ENCODE results near the gene SUCO. TPM values are rescaled to one million over a fixed set of nuclear protein-coding genes. Genes with fewer than 3 reads are reported as not detected.

Gene SUCO
- total RNA-seq, 4 donors from 2014 or later, result 21.1 to 31.6 (median 22.3) TPM

DNA sequence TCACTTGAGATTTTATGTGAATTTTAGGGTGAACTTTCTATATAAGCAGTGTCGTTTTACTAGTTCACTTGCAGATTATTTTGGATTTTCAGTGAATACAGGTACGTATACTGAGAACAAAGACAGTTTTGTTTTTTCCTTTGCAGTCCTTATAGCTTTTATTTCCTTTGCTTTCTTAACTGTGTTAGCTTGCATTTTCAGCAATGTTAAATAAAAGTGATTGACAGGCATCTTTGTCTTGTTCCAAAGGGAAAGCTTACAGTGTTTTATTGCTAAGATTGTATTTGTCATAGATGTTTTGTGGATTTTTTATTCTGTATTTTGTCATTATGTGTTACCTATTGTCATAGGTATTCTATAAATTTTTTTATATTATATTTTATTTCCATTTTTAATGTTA lies 72.7 kb downstream of the SUCO start:
- TF ChIP-seq, protein P1, sequence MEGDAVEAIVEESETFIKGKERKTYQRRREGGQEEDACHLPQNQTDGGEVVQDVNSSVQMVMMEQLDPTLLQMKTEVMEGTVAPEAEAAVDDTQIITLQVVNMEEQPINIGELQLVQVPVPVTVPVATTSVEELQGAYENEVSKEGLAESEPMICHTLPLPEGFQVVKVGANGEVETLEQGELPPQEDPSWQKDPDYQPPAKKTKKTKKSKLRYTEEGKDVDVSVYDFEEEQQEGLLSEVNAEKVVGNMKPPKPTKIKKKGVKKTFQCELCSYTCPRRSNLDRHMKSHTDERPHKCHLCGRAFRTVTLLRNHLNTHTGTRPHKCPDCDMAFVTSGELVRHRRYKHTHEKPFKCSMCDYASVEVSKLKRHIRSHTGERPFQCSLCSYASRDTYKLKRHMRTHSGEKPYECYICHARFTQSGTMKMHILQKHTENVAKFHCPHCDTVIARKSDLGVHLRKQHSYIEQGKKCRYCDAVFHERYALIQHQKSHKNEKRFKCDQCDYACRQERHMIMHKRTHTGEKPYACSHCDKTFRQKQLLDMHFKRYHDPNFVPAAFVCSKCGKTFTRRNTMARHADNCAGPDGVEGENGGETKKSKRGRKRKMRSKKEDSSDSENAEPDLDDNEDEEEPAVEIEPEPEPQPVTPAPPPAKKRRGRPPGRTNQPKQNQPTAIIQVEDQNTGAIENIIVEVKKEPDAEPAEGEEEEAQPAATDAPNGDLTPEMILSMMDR (IDR thresholded peaks at IDR 0.05), result no peak
- TF ChIP-seq EP300 (IDR thresholded peaks at IDR 0.05) (no peak), POLR2A (IDR thresholded peaks at IDR 0.05; ENCODE audit: low read depth) (no peak), POLR2AphosphoS5 (IDR thresholded peaks at IDR 0.05) (no peak)
- Histone ChIP-seq H3K27ac (replicated peaks in 1 of 4) (no peak overlapping the region), H3K4me1 (no peaks in the 10 kb centered on the region), H3K4me3 (no peak overlapping the region), H3K27me3 (no peaks in the 10 kb centered on the region), H3K9me3 (no peaks in the 10 kb centered on the region), H3K36me3 (peaks cover 9 to 58% (median 19%) of the 10 kb centered on the region in 4 donors)
- intact Hi-C loops (cut with DNase I), result no loop called here
- 97% methylated on average over 2 of the region's 2 CpGs for WGBS
- DNase-seq (ENCODE audit: extremely low spot score), result no peak

DNA sequence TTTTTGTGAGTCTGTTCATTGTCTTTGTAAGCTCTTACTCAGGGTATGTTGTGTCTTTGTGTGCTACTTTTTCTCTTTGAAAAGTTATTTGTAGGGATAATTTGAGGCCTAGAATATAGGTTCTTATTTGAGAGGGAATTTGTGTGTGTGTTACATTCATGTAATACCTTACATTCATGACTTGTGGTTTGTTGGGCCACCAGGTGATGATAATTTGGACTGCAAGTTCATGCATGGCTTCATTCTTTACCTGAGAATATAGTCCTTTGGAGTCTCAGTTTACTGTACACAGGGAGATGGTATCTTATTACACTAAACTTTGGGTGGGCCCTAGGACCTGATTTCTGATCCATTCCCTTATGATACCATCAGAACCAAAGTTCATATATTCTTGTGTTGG lies 74.2 kb downstream of the SUCO start:
- Histone ChIP-seq H3K36me3 (peaks cover 12 to 53% (median 23%) of the 10 kb centered on the region in 4 donors), H3K27me3 (no peaks in the 10 kb centered on the region), H3K4me3 (no peak overlapping the region), H3K4me1 (no peaks in the 10 kb centered on the region), H3K27ac (replicated peaks in 1 of 4) (no peak overlapping the region), H3K9me3 (no peaks in the 10 kb centered on the region)
- intact Hi-C loops (cut with DNase I), result no loop called here
- DNase-seq (ENCODE audit: extremely low spot score), result no peak
- no peak for TF ChIP-seq POLR2A (IDR thresholded peaks at IDR 0.05; ENCODE audit: low read depth)
- TF ChIP-seq POLR2AphosphoS5 (IDR thresholded peaks at IDR 0.05), result no peak
- TF ChIP-seq, protein P1 (IDR thresholded peaks at IDR 0.05), result no peak

DNA sequence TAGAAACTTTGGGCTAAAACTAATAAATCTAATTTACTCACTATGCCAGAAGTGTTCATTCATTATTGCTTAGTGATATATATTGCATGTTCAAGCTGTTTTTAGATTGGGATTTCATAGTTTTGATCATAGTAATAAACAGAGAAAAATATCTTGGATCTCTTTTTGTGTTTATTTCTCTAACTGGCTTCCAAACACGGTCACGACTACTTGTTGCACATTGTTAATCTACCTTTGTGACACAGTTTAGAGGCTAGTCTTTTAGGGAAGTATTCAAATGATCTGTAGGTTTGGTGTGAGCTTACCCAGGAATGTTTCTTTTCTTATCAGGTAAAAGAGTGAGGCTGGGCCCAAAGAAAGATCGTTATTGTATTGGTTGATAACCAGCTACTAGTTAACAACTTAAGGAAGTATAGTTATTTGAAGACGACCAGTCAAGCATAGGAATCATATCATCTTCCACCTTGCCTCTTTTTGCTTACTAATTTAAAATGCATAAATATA lies 75.2 kb downstream of the SUCO start:
- no peak for DNase-seq (ENCODE audit: extremely low spot score)
- WGBS, result 79% methylated on average over 4 of the region's 4 CpGs
- peaks cover 12 to 43% (median 20%) of the 10 kb centered on the region in 4 donors for H3K36me3 ChIP-seq
- no peaks in the 10 kb centered on the region for H3K9me3 ChIP-seq
- H3K27ac ChIP-seq (replicated peaks in 1 of 4), result no peak overlapping the region
- no peaks in the 10 kb centered on the region for H3K4me1 ChIP-seq
- TF ChIP-seq POLR2A (IDR thresholded peaks at IDR 0.05; ENCODE audit: low read depth), result no peak
- TF ChIP-seq, protein P1 (IDR thresholded peaks at IDR 0.05), result no peak
- TF ChIP-seq POLR2AphosphoS5 (IDR thresholded peaks at IDR 0.05), result no peak
- no peak for TF ChIP-seq EP300 (IDR thresholded peaks at IDR 0.05)
- intact Hi-C loops (cut with DNase I), result no loop called here
- no peaks in the 10 kb centered on the region for H3K27me3 ChIP-seq
- H3K4me3 ChIP-seq, result no peak overlapping the region

DNA sequence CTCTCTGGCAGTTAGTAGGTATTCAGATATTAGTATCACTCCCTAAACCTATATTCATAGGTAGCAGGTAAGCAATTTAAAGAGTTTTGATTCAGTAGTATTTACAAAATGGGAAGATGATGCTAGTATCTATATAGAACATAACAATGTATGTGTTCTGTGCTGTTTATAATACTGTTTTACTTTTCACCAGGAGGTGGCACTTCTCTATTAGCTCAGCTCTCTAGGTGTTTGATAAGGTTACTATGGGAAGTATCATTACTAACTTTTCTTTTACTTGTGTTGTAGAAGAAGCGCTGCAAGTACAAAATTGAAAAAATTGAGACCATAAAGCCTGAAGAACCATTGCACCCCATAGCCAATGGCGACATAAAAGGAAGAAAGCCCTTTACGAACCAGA lies 76.6 kb downstream of the SUCO start:
- H3K4me1 ChIP-seq, result no peaks in the 10 kb centered on the region
- no peaks in the 10 kb centered on the region for H3K27me3 ChIP-seq
- intact Hi-C loops (cut with DNase I), result no loop called here
- peaks cover 12 to 30% (median 20%) of the 10 kb centered on the region in 4 donors for H3K36me3 ChIP-seq
- H3K27ac ChIP-seq (replicated peaks in 1 of 4), result no peak overlapping the region
- H3K9me3 ChIP-seq, result no peaks in the 10 kb centered on the region
- no peak for DNase-seq (ENCODE audit: extremely low spot score)
- TF ChIP-seq POLR2AphosphoS5 (IDR thresholded peaks at IDR 0.05) (no peak), POLR2A (IDR thresholded peaks at IDR 0.05; ENCODE audit: low read depth) (no peak)
- TF ChIP-seq, protein P1 (IDR thresholded peaks at IDR 0.05), result no peak
- H3K4me3 ChIP-seq, result no peak overlapping the region
- 95% methylated on average over 3 of the region's 3 CpGs for WGBS

DNA sequence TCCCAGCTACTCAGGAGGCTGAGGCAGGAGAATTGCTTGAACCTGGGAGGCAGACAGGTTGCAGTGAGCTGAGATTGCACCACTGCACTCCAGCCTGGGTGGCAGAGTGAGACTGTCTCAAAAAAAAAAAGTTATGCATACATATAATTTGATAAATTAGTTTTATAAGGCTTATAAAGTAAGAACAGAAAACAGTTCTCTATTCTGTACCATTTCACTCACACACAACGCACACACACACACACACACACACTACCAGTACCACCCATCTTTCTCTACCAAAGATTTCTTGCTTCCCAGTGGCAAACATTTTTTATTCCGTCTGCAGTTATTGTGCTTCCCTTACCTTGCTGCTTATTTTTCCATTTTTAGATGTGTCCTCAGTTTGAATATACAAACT lies 79.5 kb downstream of the SUCO start:
- Histone ChIP-seq H3K27me3 (no peaks in the 10 kb centered on the region), H3K36me3 (peaks cover 12 to 29% (median 20%) of the 10 kb centered on the region in 4 donors), H3K4me3 (no peak overlapping the region), H3K27ac (replicated peaks in 1 of 4) (no peak overlapping the region), H3K9me3 (no peaks in the 10 kb centered on the region), H3K4me1 (no peaks in the 10 kb centered on the region)
- no peak for DNase-seq (ENCODE audit: extremely low spot score)
- intact Hi-C loops (cut with DNase I), result no loop called here
- 84% methylated on average over 2 of the region's 2 CpGs for WGBS
- TF ChIP-seq POLR2A (IDR thresholded peaks at IDR 0.05; ENCODE audit: low read depth) (no peak), POLR2AphosphoS5 (IDR thresholded peaks at IDR 0.05) (no peak), EP300 (IDR thresholded peaks at IDR 0.05) (no peak)
- TF ChIP-seq, protein P1 (IDR thresholded peaks at IDR 0.05), result no peak

Data from esophagus muscularis mucosa (tissue), 4 donors.